ENCODE data around the gene MRPS22. TPM values are rescaled to one million over a fixed set of nuclear protein-coding genes. Genes with fewer than 3 reads are reported as not detected.

Gene MRPS22
- total RNA-seq, 1 donor from 2014 or later: 43.0 TPM

DNA sequence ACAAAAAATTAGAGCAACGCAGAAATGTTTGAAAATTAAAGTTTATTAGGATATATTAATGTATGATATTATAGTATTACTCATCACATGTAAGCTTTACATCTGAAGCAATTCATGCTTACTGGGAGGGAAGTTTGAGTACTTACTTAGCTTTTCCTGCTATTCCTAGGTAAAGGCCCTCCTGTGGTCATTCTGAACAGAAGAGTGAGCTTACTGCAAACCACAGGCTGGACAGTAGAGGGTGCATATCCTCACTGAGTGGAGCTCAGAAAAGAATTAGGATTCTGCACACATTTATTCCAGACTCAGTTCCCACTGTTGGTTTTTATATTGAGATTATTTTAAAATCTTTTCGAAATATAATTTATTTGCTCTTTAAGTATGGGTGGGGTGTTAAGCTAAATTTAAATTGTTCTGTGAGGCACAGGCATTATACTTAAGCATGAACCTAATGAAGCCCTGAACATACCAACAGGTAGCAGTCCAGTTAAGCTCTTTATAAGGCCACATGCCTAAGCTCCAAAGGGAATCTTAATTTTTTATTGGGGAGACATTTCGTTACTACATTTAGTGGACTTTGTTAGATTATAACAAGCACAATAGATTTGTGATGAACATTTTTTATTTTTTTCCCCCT is 10.2 kb downstream of the MRPS22 start:
- Mint-ChIP-seq H3K4me1 (ENCODE audit: unreplicated experiment) (no peaks in the 10 kb centered on the region), H3K27ac (no peak overlapping the region), H3K9me3 (no peaks in the 10 kb centered on the region), H3K4me3 (no peak overlapping the region), H3K27me3 (no peaks in the 10 kb centered on the region), H3K36me3 (peaks cover 41% of the 10 kb centered on the region)
- DNase-seq (ENCODE audit: extremely low spot score, unreplicated experiment): no peak
- TF ChIP-seq, protein P1, sequence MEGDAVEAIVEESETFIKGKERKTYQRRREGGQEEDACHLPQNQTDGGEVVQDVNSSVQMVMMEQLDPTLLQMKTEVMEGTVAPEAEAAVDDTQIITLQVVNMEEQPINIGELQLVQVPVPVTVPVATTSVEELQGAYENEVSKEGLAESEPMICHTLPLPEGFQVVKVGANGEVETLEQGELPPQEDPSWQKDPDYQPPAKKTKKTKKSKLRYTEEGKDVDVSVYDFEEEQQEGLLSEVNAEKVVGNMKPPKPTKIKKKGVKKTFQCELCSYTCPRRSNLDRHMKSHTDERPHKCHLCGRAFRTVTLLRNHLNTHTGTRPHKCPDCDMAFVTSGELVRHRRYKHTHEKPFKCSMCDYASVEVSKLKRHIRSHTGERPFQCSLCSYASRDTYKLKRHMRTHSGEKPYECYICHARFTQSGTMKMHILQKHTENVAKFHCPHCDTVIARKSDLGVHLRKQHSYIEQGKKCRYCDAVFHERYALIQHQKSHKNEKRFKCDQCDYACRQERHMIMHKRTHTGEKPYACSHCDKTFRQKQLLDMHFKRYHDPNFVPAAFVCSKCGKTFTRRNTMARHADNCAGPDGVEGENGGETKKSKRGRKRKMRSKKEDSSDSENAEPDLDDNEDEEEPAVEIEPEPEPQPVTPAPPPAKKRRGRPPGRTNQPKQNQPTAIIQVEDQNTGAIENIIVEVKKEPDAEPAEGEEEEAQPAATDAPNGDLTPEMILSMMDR (conservative IDR thresholded peaks at IDR 0.05): peak; percentile 79

DNA sequence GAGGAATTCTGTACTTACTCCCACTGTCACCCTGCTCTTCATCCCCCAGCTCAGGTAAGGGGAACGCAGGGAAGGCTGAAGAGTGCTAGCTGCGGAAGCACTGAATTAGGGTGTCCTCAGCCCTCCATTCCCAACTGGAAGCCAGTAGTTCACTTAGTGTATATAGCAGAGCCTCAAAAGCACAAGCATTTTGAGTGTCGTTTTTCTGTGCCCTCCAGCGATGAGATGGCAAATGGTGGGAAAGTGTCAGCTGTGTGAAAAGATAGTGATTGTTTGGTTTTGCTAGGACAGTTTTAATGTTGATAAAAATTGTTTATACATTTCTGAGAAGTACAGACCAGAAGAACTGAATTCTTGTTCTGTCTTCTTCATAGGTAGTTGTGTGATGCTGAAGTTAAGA is 10.8 kb downstream of the MRPS22 start:
- no peak for DNase-seq (ENCODE audit: extremely low spot score, unreplicated experiment)
- H3K27me3 Mint-ChIP-seq: no peaks in the 10 kb centered on the region
- no peak overlapping the region for H3K4me3 Mint-ChIP-seq
- H3K4me1 Mint-ChIP-seq (ENCODE audit: unreplicated experiment): no peaks in the 10 kb centered on the region
- peaks cover 36% of the 10 kb centered on the region for H3K36me3 Mint-ChIP-seq
- H3K27ac Mint-ChIP-seq: no peak overlapping the region
- H3K9me3 Mint-ChIP-seq: no peaks in the 10 kb centered on the region
- TF ChIP-seq, protein P1 (conservative IDR thresholded peaks at IDR 0.05): no peak

DNA sequence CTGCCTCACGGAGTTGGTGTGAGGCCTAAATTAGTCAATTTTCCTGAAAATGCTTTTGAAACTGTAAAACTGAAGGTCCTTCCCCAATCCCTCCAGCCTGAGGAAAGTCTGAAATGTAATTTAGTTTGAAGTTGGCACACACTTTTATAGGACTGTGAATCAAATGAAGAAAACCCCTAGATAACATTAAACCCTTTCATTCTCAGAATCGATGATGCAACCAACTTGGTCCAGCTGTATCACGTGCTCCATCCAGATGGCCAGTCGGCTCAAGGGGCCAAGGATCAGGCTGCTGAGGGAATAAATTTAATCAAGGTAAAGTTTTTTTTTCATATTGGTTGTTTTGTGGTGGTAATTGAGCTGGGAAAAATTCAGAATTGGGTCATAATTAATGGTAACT is 11.7 kb downstream of the MRPS22 start:
- Mint-ChIP-seq H3K27me3 (no peaks in the 10 kb centered on the region), H3K27ac (peak overlapping the region; percentile 15), H3K4me1 (ENCODE audit: unreplicated experiment) (no peaks in the 10 kb centered on the region), H3K4me3 (no peak overlapping the region), H3K36me3 (peaks cover 41% of the 10 kb centered on the region), H3K9me3 (no peaks in the 10 kb centered on the region)
- DNase-seq (ENCODE audit: extremely low spot score, unreplicated experiment): no peak
- TF ChIP-seq, protein P1 (conservative IDR thresholded peaks at IDR 0.05): no peak

DNA sequence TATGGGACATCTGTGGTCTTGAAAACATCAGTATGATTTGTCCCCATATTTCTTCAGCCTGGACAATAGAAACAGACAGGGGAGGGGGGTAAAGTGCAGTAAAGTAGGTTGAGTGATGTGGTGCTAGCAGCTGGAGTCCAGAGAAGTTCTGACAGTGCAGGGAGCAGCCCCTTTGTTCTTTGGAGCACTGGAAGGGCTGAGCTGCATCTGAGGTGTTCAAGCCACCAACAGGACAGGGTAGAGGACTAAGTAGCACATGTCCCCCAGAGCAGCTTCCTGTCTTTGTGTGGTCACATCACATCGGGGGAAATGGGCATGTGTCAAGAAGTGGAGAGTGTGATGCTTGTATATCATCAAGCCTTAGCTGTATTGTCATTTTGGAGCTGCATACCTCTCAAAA is 12.1 kb downstream of the MRPS22 start:
- DNase-seq (ENCODE audit: extremely low spot score, unreplicated experiment): no peak
- no peaks in the 10 kb centered on the region for H3K27me3 Mint-ChIP-seq
- H3K4me1 Mint-ChIP-seq (ENCODE audit: unreplicated experiment): no peaks in the 10 kb centered on the region
- H3K36me3 Mint-ChIP-seq: peaks cover 44% of the 10 kb centered on the region
- TF ChIP-seq, protein P1 (conservative IDR thresholded peaks at IDR 0.05): no peak
- no peak overlapping the region for H3K4me3 Mint-ChIP-seq
- peak overlapping the region; percentile 15 for H3K27ac Mint-ChIP-seq
- no peaks in the 10 kb centered on the region for H3K9me3 Mint-ChIP-seq

DNA sequence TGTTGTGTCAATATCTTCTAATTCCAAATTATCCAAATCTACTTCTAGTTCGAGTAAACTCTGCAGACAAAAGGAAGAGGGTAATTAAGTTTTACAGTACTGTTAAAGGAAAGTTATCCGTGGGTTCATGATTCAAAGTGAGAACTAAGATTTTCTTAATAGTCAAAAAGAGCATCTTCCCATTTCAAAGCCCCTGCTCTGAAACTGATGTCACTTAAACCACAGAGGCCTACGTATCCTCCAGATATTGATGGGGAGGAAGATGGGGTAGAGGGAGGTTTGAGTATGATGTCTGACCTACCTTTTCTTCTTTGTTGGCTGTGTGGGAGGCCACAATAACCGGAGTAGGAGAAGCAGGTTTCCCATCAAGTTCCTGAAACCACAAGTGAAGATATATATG is 14.1 kb downstream of the MRPS22 start:
- no peak for DNase-seq (ENCODE audit: extremely low spot score, unreplicated experiment)
- TF ChIP-seq, protein P1 (conservative IDR thresholded peaks at IDR 0.05): no peak
- Mint-ChIP-seq H3K27ac (no peak overlapping the region), H3K36me3 (peaks cover 37% of the 10 kb centered on the region), H3K9me3 (no peaks in the 10 kb centered on the region), H3K4me3 (no peak overlapping the region), H3K4me1 (ENCODE audit: unreplicated experiment) (no peaks in the 10 kb centered on the region), H3K27me3 (no peaks in the 10 kb centered on the region)
